Mucosa of descending colon (tissue), 3 donors: ENCODE measurements around the gene IER5. TPM values are rescaled to one million over a fixed set of nuclear protein-coding genes. Genes with fewer than 3 reads are reported as not detected.

ENCODE experiments used
- ATAC-seq: fragments of 200-7000 bp; cut with Tn5 transposase; one replicate; pipeline ENCODE4 v1.9.1; 2020; ENCODE audit warnings: mild to moderate bottlenecking, moderate library complexity
- DNase-seq, 3 donors: peaks; one replicate each; pipeline ENCODE4 v3.0.0-alpha.2; 2020
- H3K36me3 ChIP-seq: fragments of 200-600 bp; one replicate; pipeline ENCODE4 v1.8.0; 2021; ENCODE audit warnings: low read depth, mild to moderate bottlenecking
- H3K4me1 ChIP-seq: fragments of 200-600 bp; one replicate; pipeline ENCODE4 v1.8.0; 2021; ENCODE audit warnings: low read depth, mild to moderate bottlenecking
- H3K4me3 ChIP-seq: fragments of 200-600 bp; one replicate; pipeline ENCODE4 v1.8.0; 2021; ENCODE audit warnings: mild to moderate bottlenecking
- H3K9me3 ChIP-seq: fragments of 200-600 bp; one replicate; pipeline ENCODE4 v1.8.0; 2021; ENCODE audit warnings: mild to moderate bottlenecking
- intact Hi-C, 2 donors: fragments of 100-400 bp; cut with DNase I in 1 of 2; cut with micrococcal nuclease in 1 of 2; formaldehyde crosslinking; loops; one replicate each; pipeline versions ENCODE4 v1.11.0 to v1.11.1; 2022; cut with DNase I, micrococcal nuclease
- total RNA-seq, 3 donors: library from RNA; stranded (reverse); fragmentation: NEBNext Ultra II Directional in 2 of 3; extraction: Animal tissue kit (Norgen Biotek cat#: 25700) in 2 of 3; gene quantifications; one replicate each; pipeline versions ENCODE4 v1.2.1 to v1.2.4, GENCODE V29; 2021 to 2023
- TF ChIP-seq, protein P1 (sequence below): fragments of 200-600 bp; IDR thresholded peaks from one replicate; pipeline ENCODE4 v1.8.0; 2022; ENCODE audit warnings: antibody characterized with exemption, mild to moderate bottlenecking
- donor health status: DM: no; HTN: no; CAD: no; lungs with moderate emphysema.
- donor health status: DM: no; HTN: no; CAD: no.
- donor health status: DM: no; HTN: yes; CAD: no.

The IER5 gene
- total RNA-seq, 3 donors from 2014 or later: 15.4 to 16.7 (median 16.4) TPM

- TF ChIP-seq, protein P1, sequence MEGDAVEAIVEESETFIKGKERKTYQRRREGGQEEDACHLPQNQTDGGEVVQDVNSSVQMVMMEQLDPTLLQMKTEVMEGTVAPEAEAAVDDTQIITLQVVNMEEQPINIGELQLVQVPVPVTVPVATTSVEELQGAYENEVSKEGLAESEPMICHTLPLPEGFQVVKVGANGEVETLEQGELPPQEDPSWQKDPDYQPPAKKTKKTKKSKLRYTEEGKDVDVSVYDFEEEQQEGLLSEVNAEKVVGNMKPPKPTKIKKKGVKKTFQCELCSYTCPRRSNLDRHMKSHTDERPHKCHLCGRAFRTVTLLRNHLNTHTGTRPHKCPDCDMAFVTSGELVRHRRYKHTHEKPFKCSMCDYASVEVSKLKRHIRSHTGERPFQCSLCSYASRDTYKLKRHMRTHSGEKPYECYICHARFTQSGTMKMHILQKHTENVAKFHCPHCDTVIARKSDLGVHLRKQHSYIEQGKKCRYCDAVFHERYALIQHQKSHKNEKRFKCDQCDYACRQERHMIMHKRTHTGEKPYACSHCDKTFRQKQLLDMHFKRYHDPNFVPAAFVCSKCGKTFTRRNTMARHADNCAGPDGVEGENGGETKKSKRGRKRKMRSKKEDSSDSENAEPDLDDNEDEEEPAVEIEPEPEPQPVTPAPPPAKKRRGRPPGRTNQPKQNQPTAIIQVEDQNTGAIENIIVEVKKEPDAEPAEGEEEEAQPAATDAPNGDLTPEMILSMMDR: no peak
- Histone ChIP-seq H3K4me1 (peaks cover 47% of the 10 kb centered on the region), H3K4me3 (peak overlapping the region; percentile 88), H3K9me3 (no peaks in the 10 kb centered on the region), H3K36me3 (peaks cover 4% of the 10 kb centered on the region)
- ATAC-seq (peak; percentile 39), DNase-seq (peak in 1 of 3 donors; percentile 73)
- intact Hi-C loops: no loop called here
These were observed 2.2 kb downstream of the IER5 start for GRCh38 chr1:181090641-181091126.

DNA sequence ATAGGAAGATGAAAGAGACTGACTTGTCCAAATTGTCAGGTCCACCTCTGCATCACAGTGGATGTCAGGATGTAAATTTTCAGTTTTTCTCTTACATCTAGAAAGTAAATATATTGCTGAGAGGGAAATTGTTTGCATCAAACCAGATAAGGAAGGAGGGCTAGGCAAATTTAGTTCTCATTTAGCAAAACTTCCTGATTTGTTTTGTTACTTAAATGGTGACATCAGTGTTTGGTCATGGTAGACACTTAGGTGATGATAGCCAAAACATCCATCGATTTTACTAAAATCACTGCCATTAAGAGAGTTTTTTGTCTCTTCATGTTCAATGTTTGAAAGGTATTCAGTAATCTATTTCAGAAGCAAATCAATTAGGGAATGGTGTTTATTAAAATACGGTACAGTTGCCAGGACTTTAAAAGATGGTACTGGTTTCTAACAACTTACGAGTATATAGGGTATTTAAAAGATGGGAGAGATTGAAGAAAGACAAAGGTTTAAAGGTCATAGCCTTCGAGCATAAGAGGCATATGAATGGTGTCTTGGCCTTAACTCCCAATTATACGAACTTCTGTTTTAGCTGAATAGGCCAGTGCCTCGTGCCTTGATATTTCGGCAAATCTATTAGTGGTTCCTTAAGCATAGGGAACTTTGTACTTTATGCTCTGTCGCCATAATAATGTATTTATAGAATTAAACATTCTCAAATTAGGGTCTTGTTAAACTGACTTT lies 3.0 kb downstream of the IER5 start:
- DNase-seq: no peak
- H3K4me1 ChIP-seq: peaks cover 47% of the 10 kb centered on the region
- intact Hi-C loops: no loop called here
- ATAC-seq: no peak
- H3K9me3 ChIP-seq: no peaks in the 10 kb centered on the region
- peaks cover 4% of the 10 kb centered on the region for H3K36me3 ChIP-seq
- TF ChIP-seq, protein P1: no peak
- no peak overlapping the region for H3K4me3 ChIP-seq

- TF ChIP-seq, protein P1: no peak
These were observed 3.6 kb downstream of the IER5 start for GRCh38 chr1:181092056-181092455.

GRCh38 chr1:181092883-181093458 lies 4.5 kb downstream of the IER5 start:
- no peaks in the 10 kb centered on the region for H3K9me3 ChIP-seq
- peak in 1 of 3 donors; percentile 45 for DNase-seq
- ATAC-seq: peak; percentile 12
- intact Hi-C loops: no loop called here
- peaks cover 38% of the 10 kb centered on the region for H3K4me1 ChIP-seq
- TF ChIP-seq, protein P1: no peak
- H3K4me3 ChIP-seq: no peak overlapping the region
- peaks cover 4% of the 10 kb centered on the region for H3K36me3 ChIP-seq

More at GRCh38 chr1:181092056-181092455, 3.6 kb downstream of the IER5 start:
- H3K9me3 ChIP-seq: no peaks in the 10 kb centered on the region
- ATAC-seq (no peak), DNase-seq (no peak)
- intact Hi-C loops: no loop called here
- H3K4me1 ChIP-seq: peaks cover 43% of the 10 kb centered on the region
- H3K4me3 ChIP-seq: no peak overlapping the region
- peaks cover 4% of the 10 kb centered on the region for H3K36me3 ChIP-seq

DNA sequence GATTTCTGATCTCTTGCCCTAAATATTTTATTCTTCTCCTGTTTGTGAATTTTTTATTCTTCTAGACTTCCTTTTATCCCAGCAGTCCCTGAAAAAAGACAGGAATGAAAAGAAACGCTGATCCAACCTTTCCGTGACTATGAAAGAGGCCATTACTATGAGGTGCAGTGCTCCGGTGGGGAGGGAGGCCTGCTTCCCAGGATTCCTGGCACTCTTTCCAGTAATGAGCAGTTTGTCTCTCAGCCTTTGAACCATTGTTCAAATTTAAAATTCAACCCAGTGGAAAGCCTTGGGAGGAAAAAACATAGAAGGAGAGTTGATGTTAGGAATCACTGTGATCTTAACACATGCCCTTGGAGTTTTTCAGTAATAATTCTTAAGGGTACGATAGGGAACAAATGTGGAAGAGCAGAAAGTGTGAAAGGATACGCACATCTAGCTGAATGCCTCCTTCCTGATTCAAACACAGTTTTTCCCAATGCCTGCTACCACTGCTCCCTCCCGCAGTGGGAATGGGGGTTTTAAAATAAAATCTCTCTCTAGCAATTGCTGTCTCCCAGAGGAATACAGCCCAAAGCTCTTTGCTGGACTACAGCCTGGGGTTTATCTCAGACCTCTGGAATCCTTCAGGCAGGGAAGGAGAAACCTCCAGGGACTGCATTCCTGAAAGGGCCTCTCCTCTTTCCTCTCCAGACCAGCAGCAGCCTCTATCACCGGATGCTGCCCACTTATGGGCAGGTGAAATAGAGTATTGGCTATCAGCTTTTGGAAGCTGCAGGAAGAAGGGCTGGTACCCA lies 6.1 kb downstream of the IER5 start:
- intact Hi-C loops: no loop called here
- Histone ChIP-seq H3K36me3 (peaks cover 4% of the 10 kb centered on the region), H3K4me3 (no peak overlapping the region), H3K9me3 (no peaks in the 10 kb centered on the region), H3K4me1 (peaks cover 34% of the 10 kb centered on the region)
- ATAC-seq (no peak), DNase-seq (no peak)
- TF ChIP-seq, protein P1: no peak
